ENCODE results near the gene PRMT9. TPM values are rescaled to one million over a fixed set of nuclear protein-coding genes. Genes with fewer than 3 reads are reported as not detected.

PRMT9 gene
- polyA plus RNA-seq (ENCODE audit: insufficient read length in 3 of 3): 10 to 100 TPM; 23.1 to 30.3 (median 28.8) TPM
- long read RNA-seq, donor 1, partial matches to known transcripts: 0 of 3 reads
- long read RNA-seq, donor 1, other reads (novel, unspliced or antisense): 0 of 3 reads
- long read RNA-seq, donor 2, partial matches to known transcripts: 0 of 5 reads
- long read RNA-seq, donor 2, other reads (novel, unspliced or antisense): 0 of 5 reads
- long read RNA-seq, donor 3, partial matches to known transcripts: 20 of 27 reads
- long read RNA-seq, donor 3, other reads (novel, unspliced or antisense): 0 of 27 reads
- long read RNA-seq, donor 4, partial matches to known transcripts: 5 of 8 reads
- long read RNA-seq, donor 4, other reads (novel, unspliced or antisense): 0 of 8 reads
- long read RNA-seq, donor 5: 0 reads
- long read RNA-seq, donor 6, partial matches to known transcripts: 8 of 12 reads
- long read RNA-seq, donor 6, other reads (novel, unspliced or antisense): 0 of 12 reads
- long read RNA-seq, donor 7, transcript PRMT9-201 (12 exons, 3,528 nt): major isoform, 5 of 21 reads
- long read RNA-seq, donor 7, partial matches to known transcripts: 15 of 21 reads
- long read RNA-seq, donor 7, other reads (novel, unspliced or antisense): 0 of 21 reads
- long read RNA-seq, donor 8: 0 reads
- long read RNA-seq, donor 9, partial matches to known transcripts: 7 of 7 reads
- long read RNA-seq, donor 9, other reads (novel, unspliced or antisense): 0 of 7 reads
- long read RNA-seq, donor 10, partial matches to known transcripts: 10 of 13 reads
- long read RNA-seq, donor 10, other reads (novel, unspliced or antisense): 0 of 13 reads
- long read RNA-seq, donor 11, partial matches to known transcripts: 7 of 9 reads
- long read RNA-seq, donor 11, other reads (novel, unspliced or antisense): 0 of 9 reads
- long read RNA-seq, donor 12, partial matches to known transcripts: 0 of 2 reads
- long read RNA-seq, donor 12, other reads (novel, unspliced or antisense): 0 of 2 reads
- long read RNA-seq, donor 13: 0 reads
- long read RNA-seq, donor 14, partial matches to known transcripts: 10 of 11 reads
- long read RNA-seq, donor 14, other reads (novel, unspliced or antisense): 0 of 11 reads
- long read RNA-seq, donor 15, partial matches to known transcripts: 5 of 7 reads
- long read RNA-seq, donor 15, other reads (novel, unspliced or antisense): 0 of 7 reads
- long read RNA-seq, donor 16, transcript PRMT9-201 (12 exons, 3,528 nt): major isoform, 10 of 33 reads
- long read RNA-seq, donor 16, partial matches to known transcripts: 18 of 33 reads
- long read RNA-seq, donor 16, other reads (novel, unspliced or antisense): 0 of 33 reads

- DNase-seq (ENCODE audit: extremely low read depth in 1 of 11, low read depth in 9 of 11, low spot score in 4 of 11): peak; percentile 72 to 90 (median 83)
These were observed at the start of gene PRMT9 for GRCh38 chr4:147683717-147684700. TSS of gene PRMT9 (minus strand) at chr4:147684163. CDS start at chr4:147683987, 176 bp downstream.

DNA sequence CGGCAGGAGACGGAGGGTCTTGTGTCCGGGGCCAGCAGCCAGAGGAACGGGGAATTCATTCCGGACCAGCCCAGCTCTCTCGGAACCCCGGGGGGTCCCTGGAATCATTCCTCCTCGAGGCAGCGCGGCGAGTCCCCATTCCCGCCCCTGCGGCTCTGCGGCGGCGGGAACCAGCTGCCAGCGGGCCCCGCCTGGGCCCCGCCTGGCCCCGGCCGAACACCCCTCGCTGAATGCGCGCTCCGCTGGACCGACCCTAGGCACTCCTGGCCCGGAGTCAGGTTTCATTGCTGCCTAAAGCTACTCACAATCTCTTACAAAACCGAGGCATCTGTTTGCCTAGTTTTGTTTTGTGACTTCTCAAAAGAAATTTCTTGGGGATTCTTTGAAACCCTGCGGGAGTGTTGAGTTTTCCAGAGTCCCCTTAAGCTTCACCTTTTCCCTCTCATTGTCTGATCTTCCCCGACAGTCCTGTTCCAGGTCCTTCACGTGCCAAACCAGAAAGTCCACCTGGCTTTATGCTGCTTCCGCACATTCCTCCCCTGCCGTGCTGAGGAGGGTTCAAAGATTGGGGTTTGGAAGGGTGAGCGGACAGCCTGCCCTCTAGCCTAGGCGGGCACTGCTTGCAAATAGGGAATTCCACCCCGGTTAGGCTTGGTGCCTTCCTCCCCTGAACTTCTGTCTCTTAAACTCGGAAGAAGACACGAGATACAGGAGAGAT, 48.7 kb upstream of the PRMT9 start:
- DNase-seq (ENCODE audit: extremely low read depth in 1 of 11, low read depth in 9 of 11, low spot score in 4 of 11): peak in 9 of 11 donors; percentile 50 to 69 (median 58)

DNA sequence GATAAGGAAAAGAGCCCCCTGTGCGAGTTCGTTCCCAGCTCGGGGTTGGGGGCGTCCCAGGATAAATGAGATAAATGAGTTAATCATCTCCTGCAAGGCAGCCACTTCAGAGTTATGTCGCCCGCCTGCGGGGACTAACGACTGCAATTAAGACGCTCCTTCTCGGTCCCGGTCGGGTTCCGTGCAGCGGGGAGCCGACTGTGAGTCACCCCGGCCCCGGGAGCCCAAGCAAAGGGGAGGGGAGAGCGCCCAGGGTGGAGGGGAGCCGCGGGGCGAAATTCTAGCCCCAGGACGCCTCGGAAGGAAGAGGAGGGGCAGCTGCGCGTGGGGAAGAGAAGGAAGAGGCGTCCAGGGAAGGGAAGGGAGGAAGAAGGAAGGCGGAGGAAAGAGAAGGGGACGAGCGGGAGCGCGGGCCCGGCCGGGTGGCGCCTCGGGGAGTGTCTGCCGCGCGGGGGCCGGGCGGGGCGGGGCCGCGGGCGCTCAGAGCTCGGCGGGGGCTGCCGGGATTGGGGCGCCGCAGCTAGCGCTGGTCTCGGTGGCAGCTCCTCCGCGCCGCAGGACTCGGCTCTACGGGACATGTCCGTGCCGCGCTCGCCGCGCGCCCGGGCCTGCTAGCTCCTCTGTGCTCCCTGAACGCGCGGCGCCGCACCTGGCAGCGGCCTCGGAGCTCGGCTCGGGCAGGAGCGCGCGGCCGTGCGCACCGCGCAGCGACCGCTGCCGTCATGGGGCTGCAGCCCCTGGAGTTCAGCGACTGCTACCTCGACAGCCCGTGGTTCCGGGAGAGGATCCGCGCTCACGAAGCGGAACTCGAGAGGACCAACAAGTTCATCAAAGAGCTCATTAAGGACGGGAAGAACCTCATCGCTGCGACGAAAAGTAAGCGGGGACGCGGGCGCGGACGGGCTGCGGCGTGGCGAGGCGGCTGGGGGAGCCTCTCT, 47.9 kb upstream of the PRMT9 start, which contains the start of gene ARHGAP10:
Gene ARHGAP10 (plus strand): TSS at position 509 of the 938 bp plus-strand sequence. CDS start 214 bp downstream, at position 723.
- DNase-seq (ENCODE audit: extremely low read depth in 1 of 11, low read depth in 9 of 11, low spot score in 4 of 11): peak in 7 of 11 donors; percentile 48 to 72 (median 57)

DNA sequence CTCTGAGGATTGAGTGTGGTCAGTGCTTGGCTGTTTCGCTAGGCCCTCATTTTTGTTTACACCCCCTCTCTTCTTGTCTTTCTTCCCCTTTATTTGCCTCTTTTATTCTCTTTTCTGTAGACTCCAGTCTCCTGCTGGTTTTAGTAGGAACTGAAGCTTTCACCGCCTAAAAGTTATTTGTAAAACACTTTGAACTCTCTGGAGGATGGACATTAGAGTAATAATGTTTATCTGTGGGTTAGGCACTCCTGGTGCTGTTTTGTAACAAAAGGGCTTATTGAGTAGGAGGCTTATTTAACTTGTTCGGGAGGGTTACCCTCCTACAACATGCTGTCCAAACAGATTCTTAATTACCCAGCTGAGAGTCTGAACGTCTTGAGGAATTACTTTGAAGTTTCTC, 46.4 kb upstream of the PRMT9 start:
- no peak for DNase-seq (ENCODE audit: extremely low read depth in 1 of 11, low read depth in 9 of 11, low spot score in 4 of 11)

- no peak for DNase-seq (ENCODE audit: extremely low read depth in 1 of 11, low read depth in 9 of 11, low spot score in 4 of 11)
These were observed 43.6 kb upstream of the PRMT9 start for GRCh38 chr4:147727476-147728028.

GRCh38 chr4:147725673-147726072, 41.7 kb upstream of the PRMT9 start:
- DNase-seq (ENCODE audit: extremely low read depth in 1 of 11, low read depth in 9 of 11, low spot score in 4 of 11): no peak

DNA sequence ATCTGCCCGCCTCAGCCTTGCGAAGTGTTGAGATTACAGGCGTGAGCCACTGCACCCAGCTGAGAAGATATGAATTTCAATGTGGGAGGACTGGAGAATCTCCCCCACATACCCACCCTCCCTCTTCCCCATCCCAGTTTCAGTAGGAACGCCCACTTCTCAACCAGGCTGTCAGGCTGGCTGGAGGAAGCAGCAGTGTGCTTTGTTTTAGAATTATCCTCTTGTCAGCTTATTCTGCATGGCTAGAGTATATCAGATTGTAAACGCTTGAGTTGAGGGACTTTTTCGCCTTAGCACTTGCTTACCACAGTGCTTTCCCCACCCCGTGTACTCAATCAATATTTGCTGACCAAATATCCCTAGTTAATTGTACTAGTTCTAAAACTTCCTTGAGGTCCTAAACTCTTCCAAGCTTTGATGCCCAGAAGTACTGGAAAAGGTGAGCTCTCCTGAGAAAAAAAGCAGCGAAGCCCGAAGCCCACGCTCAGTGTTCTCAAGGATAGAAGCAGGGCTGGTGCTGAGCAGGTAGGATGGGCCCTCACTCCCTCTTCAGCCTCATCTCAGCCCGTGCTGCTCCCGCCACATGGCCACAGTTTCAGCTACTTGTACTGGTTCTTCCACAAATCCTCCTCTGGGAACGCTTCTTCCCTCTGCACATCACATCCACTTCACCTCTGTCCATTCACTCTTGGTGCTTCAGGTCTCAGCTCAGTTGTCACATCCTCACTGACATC, 40.7 kb upstream of the PRMT9 start:
- no peak for DNase-seq (ENCODE audit: extremely low read depth in 1 of 11, low read depth in 9 of 11, low spot score in 4 of 11)

- DNase-seq (ENCODE audit: extremely low read depth in 1 of 11, low read depth in 9 of 11, low spot score in 4 of 11): peak in 1 of 11 donors; percentile 45
These were observed 39.4 kb upstream of the PRMT9 start for GRCh38 chr4:147723326-147723725.

DNA sequence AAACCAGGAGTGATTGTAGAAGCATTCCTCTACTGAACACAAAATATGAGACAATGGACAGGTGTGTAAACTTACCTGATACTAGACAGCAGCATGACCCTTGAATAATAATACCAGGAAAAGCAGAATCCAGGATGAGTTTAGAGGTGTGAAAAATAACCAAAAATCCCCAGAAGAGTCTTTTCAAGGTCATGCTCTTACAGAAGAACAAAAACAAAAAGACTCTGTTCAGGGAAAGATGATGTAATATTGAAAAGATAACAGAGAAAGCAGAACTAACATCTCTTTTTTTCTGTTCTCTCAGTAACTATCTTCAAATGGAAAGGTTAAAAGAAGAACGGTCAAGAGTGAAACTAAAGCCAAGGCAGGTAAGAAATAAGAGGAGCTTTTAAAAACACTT, 33.9 kb upstream of the PRMT9 start:
- no peak for DNase-seq (ENCODE audit: extremely low read depth in 1 of 11, low read depth in 9 of 11, low spot score in 4 of 11)

- no peak for DNase-seq (ENCODE audit: extremely low read depth in 1 of 11, low read depth in 9 of 11, low spot score in 4 of 11)
These were observed 30.8 kb upstream of the PRMT9 start for GRCh38 chr4:147714575-147715401.

GRCh38 chr4:147709999-147710398, 26.0 kb upstream of the PRMT9 start:
- no peak for DNase-seq (ENCODE audit: extremely low read depth in 1 of 11, low read depth in 9 of 11, low spot score in 4 of 11)

DNA sequence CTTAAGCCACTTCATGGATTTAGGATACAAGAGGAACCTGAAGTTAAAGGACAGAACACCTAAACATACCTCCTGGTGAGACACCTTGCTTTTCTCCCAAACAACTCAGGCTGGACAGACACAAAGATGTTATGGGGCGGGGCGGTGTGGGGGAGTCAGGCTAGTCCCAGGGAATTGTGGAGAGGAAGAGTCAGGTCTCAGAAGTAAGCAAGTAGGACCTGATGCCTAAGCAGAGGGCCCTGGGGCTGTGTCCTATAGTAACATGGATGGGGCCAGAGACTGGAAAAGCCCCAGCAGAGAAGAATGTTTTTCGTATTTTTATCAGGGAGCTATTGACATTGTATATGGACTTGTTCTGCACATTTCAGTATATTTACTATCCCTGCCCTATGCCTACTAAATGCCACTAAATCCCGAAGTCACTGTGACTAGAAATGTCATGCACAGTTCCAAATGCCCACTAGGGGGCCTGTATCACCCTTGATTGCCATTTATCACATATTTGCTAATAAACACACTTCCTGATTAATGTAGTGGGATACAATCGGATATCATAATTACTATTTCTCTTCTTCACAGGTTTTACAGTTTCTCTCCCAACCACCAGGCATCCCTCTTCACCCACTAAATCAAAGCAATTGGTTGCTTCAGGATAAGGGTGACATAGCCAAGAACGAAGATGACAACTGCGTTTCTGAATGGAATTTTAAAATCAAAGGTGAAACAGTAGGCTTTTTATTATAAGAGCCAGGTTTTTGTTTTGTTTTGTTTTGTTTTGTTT, 24.1 kb upstream of the PRMT9 start:
- DNase-seq (ENCODE audit: extremely low read depth in 1 of 11, low read depth in 9 of 11, low spot score in 4 of 11): peak in 1 of 11 donors; percentile 29

DNA sequence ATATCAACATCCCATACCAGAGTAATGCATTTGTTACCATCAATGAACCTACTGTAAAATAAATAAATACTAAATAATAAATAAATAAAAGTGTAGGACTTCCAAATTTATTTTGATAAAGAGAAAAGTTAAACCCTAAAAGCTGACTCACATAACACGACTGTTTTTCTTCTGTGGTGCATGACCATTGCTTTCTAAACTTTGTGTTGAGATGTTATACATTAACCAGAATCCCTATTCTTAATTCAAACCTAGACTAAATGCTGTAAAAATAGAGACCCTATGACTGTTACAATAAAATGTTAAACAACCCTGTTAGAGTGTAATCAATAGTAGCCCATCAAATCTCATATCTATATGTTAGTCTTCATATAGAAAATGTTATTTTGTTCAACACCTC, 20.9 kb upstream of the PRMT9 start:
- no peak for DNase-seq (ENCODE audit: extremely low read depth in 1 of 11, low read depth in 9 of 11, low spot score in 4 of 11)

DNA sequence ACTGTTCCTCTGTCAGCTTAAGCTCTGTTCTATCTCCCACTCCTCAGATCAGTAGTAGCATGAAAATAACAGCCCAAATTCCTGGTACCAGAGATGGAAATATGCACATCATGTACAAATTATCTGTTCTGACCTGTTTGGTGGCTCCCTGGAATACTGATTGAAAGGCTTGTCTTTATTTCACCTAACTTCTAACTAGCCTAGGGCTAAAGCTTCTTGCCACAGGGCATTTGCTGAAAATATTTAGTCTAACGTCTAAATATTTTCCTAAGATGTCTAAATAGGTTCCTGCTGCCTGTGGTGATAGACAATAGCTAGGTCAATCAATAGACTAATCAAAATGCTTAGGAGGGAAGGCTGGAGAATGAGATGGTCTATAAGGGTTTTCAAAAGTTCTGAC, 12.9 kb upstream of the PRMT9 start:
- DNase-seq (ENCODE audit: extremely low read depth in 1 of 11, low read depth in 9 of 11, low spot score in 4 of 11): no peak
